Measurements from ENCODE around the gene ATAD5. TPM values are rescaled to one million over a fixed set of nuclear protein-coding genes. Genes with fewer than 3 reads are reported as not detected.

Gene ATAD5
- total and polyA plus RNA-seq, 2 of the 13 experiments (the other 11 are each of a cell fraction or from before 2014, with no cell fraction given) = 1.8 to 10.7 TPM

- TF ChIP-seq ZNF318 (CRISPR knock-in tag; IDR thresholded peaks at IDR 0.05) (peak; percentile 73; the same call in 1 of the 2 replicates), TP53 (CRISPR knock-in tag; conservative IDR thresholded peaks at IDR 0.05) (peak; percentile 90), YEATS2 (CRISPR knock-in tag; IDR thresholded peaks at IDR 0.05; ENCODE audit: borderline replicate concordance) (peak; percentile 97), ZNF780A (CRISPR knock-in tag; IDR thresholded peaks at IDR 0.05) (no peak; the same call in 1 of the 2 replicates), ATF5 (CRISPR knock-in tag; IDR thresholded peaks at IDR 0.05; ENCODE audit: low read depth) (no peak), GATAD2A (CRISPR knock-in tag; IDR thresholded peaks at IDR 0.05) (peak; percentile 89), ZNF7 (CRISPR knock-in tag; IDR thresholded peaks at IDR 0.05) (no peak; the same call in 1 of the 2 replicates), ZHX2 (IDR thresholded peaks at IDR 0.05; ENCODE audit: low read depth) (peak; percentile 84), ZHX2 (CRISPR knock-in tag; IDR thresholded peaks at IDR 0.05; ENCODE audit: borderline replicate concordance) (peak; percentile 54; the same call in 1 of the 2 replicates), ZNF280D (CRISPR knock-in tag; IDR thresholded peaks at IDR 0.05) (peak; percentile 58; the same call in 1 of the 2 replicates)
Measured at GRCh38 chr17:30906101-30906911, 74.5 kb downstream of the ATAD5 start, which contains the start of gene TEFM (continued).

Data from HepG2 (cell line).